Stimulated activated naive B cell treated with anti-CD40 and anti-IgM and Interleukin-4, amounts not matched to agents 10 μg/mL and 1 μg/mL and 100 μg/mL, for 72 hours (primary cell): ENCODE results near the gene SMARCA2.

ENCODE experiments used
- ATAC-seq, 2 donors: fragments of 150-1000 bp; cut with Tn5 transposase; replicated peaks; 2 replicates each; pipeline ENCODE4 v1.10.0; 2021; ENCODE audit warnings: moderate library complexity in 1 of 2
- DNase-seq: peaks from one replicate; pipeline ENCODE4 v3.0.0; 2021
- H3K27ac Mint-ChIP-seq: one replicate; pipeline ENCODE4 v1.8.0; 2022; ENCODE audit warnings: mild to moderate bottlenecking, mixed read lengths
- H3K27me3 Mint-ChIP-seq, 2 donors: one replicate each; pipeline ENCODE4 v1.8.0; 2022; ENCODE audit warnings: mixed read lengths in 2 of 2
- H3K36me3 Mint-ChIP-seq, 2 donors: one replicate each; pipeline ENCODE4 v1.8.0; 2022; ENCODE audit warnings: mixed read lengths in 2 of 2, mild to moderate bottlenecking in 1 of 2
- H3K4me1 Mint-ChIP-seq, 2 donors: one replicate each; pipeline ENCODE4 v1.8.0; 2022; ENCODE audit warnings: mixed read lengths in 2 of 2, mild to moderate bottlenecking in 1 of 2
- H3K4me3 Mint-ChIP-seq, 2 donors: one replicate each; pipeline ENCODE4 v1.8.0; 2022; ENCODE audit warnings: mild to moderate bottlenecking in 2 of 2, mixed read lengths in 2 of 2, moderate library complexity in 1 of 2
- H3K9me3 Mint-ChIP-seq, 2 donors: one replicate each; pipeline ENCODE4 v1.8.0; 2022; ENCODE audit warnings: mixed read lengths in 2 of 2, mild to moderate bottlenecking in 1 of 2

SMARCA2 gene

DNA sequence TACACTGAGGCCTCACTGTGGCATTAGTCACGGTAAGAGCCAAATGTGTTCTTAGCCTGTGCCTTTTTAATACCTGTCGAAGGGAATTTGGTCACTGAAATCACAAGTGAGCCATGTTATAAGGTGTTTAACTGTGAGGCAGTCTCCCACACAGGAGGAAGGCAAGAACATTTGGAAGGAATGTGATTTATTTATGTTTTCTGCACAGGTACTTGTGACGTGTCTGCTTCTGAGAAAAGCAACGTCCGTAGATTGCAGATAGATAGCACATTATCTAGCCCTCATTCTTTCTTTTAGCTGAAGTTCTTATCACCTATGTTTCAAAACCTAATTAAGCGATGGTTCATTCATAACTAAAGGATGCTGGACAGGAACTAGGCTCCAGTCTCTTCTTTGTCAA lies 19.0 kb upstream of the SMARCA2 start:
- Mint-ChIP-seq H3K27me3 (peaks cover 5 to 11% of the 10 kb centered on the region in 2 donors), H3K27ac (no peak overlapping the region), H3K36me3 (no peaks in the 10 kb centered on the region), H3K9me3 (no peaks in the 10 kb centered on the region), H3K4me1 (peaks cover 7 to 10% of the 10 kb centered on the region in 2 donors), H3K4me3 (no peak overlapping the region)
- DNase-seq = no peak
- ATAC-seq = no peak

DNA sequence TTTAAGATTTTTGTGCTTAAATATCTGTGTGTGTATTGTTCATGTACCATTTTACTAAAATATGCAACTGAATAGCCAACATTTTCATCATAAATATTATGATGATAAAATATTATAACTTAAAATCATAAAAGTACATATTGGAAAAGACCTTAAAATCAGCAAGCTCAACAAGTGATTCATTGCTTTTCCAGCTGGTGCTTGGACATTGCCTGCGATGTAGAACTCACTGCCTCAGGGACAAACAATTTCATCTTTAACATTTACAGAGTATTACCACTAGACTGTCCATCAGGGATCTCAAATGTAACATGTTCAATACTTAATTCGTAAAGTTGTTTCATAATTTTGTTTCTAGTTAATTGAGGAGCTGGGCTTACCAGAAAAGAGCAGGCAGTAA lies 17.5 kb upstream of the SMARCA2 start:
- Mint-ChIP-seq H3K27me3 (peaks cover 5 to 11% of the 10 kb centered on the region in 2 donors), H3K36me3 (no peaks in the 10 kb centered on the region), H3K27ac (no peak overlapping the region), H3K4me1 (peaks cover 7 to 10% of the 10 kb centered on the region in 2 donors), H3K9me3 (no peaks in the 10 kb centered on the region), H3K4me3 (no peak overlapping the region)
- ATAC-seq = no peak
- no peak for DNase-seq

DNA sequence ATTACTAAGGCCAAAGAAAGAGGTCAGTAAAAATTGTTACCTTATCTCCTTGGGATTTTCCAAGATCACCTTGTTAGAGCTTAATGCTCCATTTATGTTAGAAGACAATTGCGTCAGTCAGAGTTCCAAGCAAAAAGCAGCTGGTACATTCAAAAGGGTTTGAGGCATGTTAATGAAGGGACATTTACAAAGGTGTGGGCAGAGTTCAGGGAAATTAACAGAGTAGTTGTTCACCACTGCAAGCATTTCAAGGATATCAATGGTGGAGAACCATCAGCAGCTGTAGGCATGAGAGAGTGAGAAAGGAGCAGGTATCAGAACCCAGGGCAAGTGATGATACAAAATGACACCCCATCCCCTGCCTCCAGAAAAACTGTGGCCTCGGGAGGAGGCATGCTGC lies 17.0 kb upstream of the SMARCA2 start:
- ATAC-seq (no peak), DNase-seq (no peak)
- Mint-ChIP-seq H3K27ac (no peak overlapping the region), H3K27me3 (peaks cover 5 to 11% of the 10 kb centered on the region in 2 donors), H3K36me3 (no peaks in the 10 kb centered on the region), H3K9me3 (no peaks in the 10 kb centered on the region), H3K4me1 (peaks cover 7 to 10% of the 10 kb centered on the region in 2 donors), H3K4me3 (no peak overlapping the region)

GRCh38 chr9:2000314-2000713 lies 14.8 kb upstream of the SMARCA2 start:
- DNase-seq (no peak), ATAC-seq (peak; percentile 42 to 62)
- Mint-ChIP-seq H3K27me3 (peaks cover 10 to 18% of the 10 kb centered on the region in 2 donors), H3K27ac (no peak overlapping the region), H3K4me3 (no peak overlapping the region), H3K36me3 (no peaks in the 10 kb centered on the region), H3K9me3 (no peaks in the 10 kb centered on the region), H3K4me1 (peaks cover 7 to 10% of the 10 kb centered on the region in 2 donors)

DNA sequence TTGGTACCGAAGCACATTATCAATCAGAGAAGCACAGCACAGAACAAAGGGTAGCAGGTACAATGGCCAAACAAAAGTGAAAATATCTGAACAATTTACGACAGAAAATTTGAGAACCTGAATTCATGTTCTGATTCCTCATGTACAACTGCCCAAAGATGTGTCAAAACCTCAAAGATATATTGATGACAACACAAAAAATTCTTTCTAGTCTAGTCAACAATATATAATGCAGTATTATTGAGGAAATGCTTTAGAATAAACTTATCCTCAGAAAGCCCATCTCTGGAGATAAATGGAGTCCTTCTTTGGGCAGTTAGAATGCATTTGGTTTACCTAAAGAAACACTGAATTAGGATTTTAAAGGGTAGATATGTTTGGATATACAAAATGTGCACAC lies 6.8 kb upstream of the SMARCA2 start:
- no peak overlapping the region for H3K27ac Mint-ChIP-seq
- no peaks in the 10 kb centered on the region for H3K36me3 Mint-ChIP-seq
- no peak overlapping the region for H3K4me3 Mint-ChIP-seq
- H3K4me1 Mint-ChIP-seq = no peaks in the 10 kb centered on the region
- ATAC-seq (no peak), DNase-seq (no peak)
- H3K27me3 Mint-ChIP-seq = peaks cover 20 to 38% of the 10 kb centered on the region in 2 donors
- no peaks in the 10 kb centered on the region for H3K9me3 Mint-ChIP-seq

- H3K27ac Mint-ChIP-seq = no peak overlapping the region
- peaks cover 2% of the 10 kb centered on the region in 2 donors for H3K36me3 Mint-ChIP-seq
- H3K27me3 Mint-ChIP-seq = peaks cover 7 to 20% of the 10 kb centered on the region in 2 donors
- ATAC-seq (no peak), DNase-seq (no peak)
- H3K4me3 Mint-ChIP-seq = no peak overlapping the region
- no peaks in the 10 kb centered on the region for H3K9me3 Mint-ChIP-seq
- peaks cover under 1 to 7% of the 10 kb centered on the region in 2 donors for H3K4me1 Mint-ChIP-seq
Observed at GRCh38 chr9:2012347-2012746, 2.8 kb upstream of the SMARCA2 start.

- Mint-ChIP-seq H3K36me3 (peaks cover 5 to 7% of the 10 kb centered on the region in 2 donors), H3K27ac (no peak overlapping the region), H3K4me3 (peak overlapping the region; percentile 97 to 99), H3K9me3 (no peaks in the 10 kb centered on the region), H3K27me3 (peaks cover 7 to 20% of the 10 kb centered on the region in 2 donors), H3K4me1 (peaks cover 7 to 18% of the 10 kb centered on the region in 2 donors)
- ATAC-seq = no peak
- DNase-seq = no peak
Observed at GRCh38 chr9:2013743-2014475, 1.2 kb upstream of the SMARCA2 start.

DNA sequence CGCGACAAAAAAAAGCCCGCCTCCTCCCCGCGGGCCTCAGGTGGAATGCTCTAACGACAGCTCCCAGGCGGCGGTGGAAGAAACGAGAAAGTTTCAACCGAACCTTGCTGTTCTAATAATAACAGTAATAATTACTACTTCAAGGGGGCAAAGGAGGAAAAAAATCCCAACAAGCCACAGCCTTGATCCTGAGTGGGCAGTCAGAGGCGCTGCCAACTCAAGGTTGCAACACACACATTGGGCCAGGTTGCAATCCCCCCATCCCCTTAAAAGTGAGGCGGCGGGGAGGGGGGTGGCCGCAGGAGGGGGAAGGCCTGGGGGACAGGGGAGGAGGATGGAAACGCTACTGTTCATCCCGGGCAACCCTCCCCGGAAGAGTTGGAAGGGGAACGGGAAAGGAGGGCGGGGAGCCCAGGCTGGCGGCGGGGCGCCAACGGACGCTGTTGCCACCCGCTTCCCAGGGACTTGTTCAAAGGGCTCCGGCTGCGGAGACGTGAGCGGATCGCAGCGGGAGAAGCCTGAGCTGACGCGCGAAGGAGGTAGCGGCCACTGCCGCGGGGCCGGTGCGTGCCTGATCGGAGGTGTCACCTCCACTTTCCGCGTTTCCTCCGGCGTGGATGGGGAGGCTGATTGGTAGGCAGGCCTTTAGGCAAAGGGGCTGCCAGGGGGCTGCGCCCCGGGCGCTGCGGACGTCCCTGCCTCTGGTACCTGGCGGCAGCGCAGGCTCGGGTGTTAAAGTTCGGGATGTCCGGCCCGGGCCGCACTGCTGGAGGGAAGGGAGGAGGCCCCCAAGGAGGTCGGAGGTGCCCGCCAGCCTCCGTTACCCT lies 647 bp downstream of the SMARCA2 start:
- Mint-ChIP-seq H3K9me3 (no peaks in the 10 kb centered on the region), H3K27me3 (peaks cover 7 to 17% of the 10 kb centered on the region in 2 donors), H3K27ac (peak overlapping the region; percentile 96), H3K36me3 (peaks cover 5 to 7% of the 10 kb centered on the region in 2 donors), H3K4me3 (peak overlapping the region; percentile 97 to 99), H3K4me1 (peaks cover 15 to 29% of the 10 kb centered on the region in 2 donors)
- peak; percentile 40 for DNase-seq
- peak; percentile 0 to 1 for ATAC-seq

GRCh38 chr9:2016408-2017330 lies 1.5 kb downstream of the SMARCA2 start:
- ATAC-seq (peak; percentile 19), DNase-seq (peak; percentile 53)
- H3K36me3 Mint-ChIP-seq = peaks cover 6 to 7% of the 10 kb centered on the region in 2 donors
- H3K4me3 Mint-ChIP-seq = peak overlapping the region; percentile 97 to 99
- peaks cover 16 to 33% of the 10 kb centered on the region in 2 donors for H3K4me1 Mint-ChIP-seq
- H3K27ac Mint-ChIP-seq = peak overlapping the region; percentile 99
- H3K9me3 Mint-ChIP-seq = no peaks in the 10 kb centered on the region
- peaks cover under 1 to 8% of the 10 kb centered on the region in 2 donors for H3K27me3 Mint-ChIP-seq

- H3K9me3 Mint-ChIP-seq = no peaks in the 10 kb centered on the region
Observed at GRCh38 chr9:2017331-2018161, 2.4 kb downstream of the SMARCA2 start.

DNA sequence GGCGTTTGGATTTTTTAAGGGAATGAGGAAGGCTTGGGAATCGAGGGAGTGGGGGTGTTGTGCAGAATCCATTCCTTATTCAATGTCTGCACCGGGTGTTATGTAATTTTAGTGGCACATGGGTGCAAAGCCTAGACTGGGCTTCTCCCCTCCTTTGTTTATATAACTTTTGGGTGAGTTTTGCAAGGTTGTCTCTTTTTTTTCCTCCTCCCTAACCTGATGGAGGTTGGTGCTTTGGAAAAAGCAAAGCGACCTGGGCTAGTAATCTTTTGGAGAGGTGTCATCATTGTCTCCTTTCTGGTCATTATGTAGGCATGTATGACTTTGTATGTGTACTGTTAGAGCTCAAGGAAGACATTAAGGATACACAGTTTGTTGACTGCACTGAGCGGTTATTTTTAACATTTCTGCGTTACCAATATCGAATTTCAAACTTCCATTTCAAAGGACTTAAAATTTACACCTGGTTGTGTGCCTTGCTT lies 3.1 kb downstream of the SMARCA2 start:
- DNase-seq (no peak), ATAC-seq (no peak)
- Mint-ChIP-seq H3K27me3 (peaks cover 0 to under 1% of the 10 kb centered on the region in 2 donors), H3K4me3 (peak overlapping the region; percentile 97 to 99), H3K27ac (peak overlapping the region; percentile 99), H3K4me1 (peaks cover 26 to 46% of the 10 kb centered on the region in 2 donors), H3K9me3 (no peaks in the 10 kb centered on the region), H3K36me3 (peaks cover 7 to 9% of the 10 kb centered on the region in 2 donors)

More at GRCh38 chr9:2017331-2018161, 2.4 kb downstream of the SMARCA2 start:
- H3K27ac Mint-ChIP-seq = peak overlapping the region; percentile 99
- DNase-seq (peak; percentile 71), ATAC-seq (peak; percentile 46 to 51)
- H3K4me1 Mint-ChIP-seq = peaks cover 21 to 40% of the 10 kb centered on the region in 2 donors
- H3K4me3 Mint-ChIP-seq = peak overlapping the region; percentile 97 to 99
- H3K36me3 Mint-ChIP-seq = peaks cover 7 to 9% of the 10 kb centered on the region in 2 donors
- H3K27me3 Mint-ChIP-seq = peaks cover 0 to 6% of the 10 kb centered on the region in 2 donors

- Mint-ChIP-seq H3K4me1 (peaks cover 32 to 49% of the 10 kb centered on the region in 2 donors), H3K27ac (peak overlapping the region; percentile 34)
Observed at GRCh38 chr9:2018764-2019558, 3.8 kb downstream of the SMARCA2 start.

More at GRCh38 chr9:2018764-2019558, 3.8 kb downstream of the SMARCA2 start:
- Mint-ChIP-seq H3K9me3 (no peaks in the 10 kb centered on the region), H3K27me3 (no peaks in the 10 kb centered on the region), H3K36me3 (peaks cover 7 to 9% of the 10 kb centered on the region in 2 donors), H3K4me3 (peak overlapping the region; percentile 97 to 99)
- no peak for ATAC-seq
- DNase-seq = no peak
